ENCODE results near the gene JAKMIP2.

JAKMIP2 gene

DNA sequence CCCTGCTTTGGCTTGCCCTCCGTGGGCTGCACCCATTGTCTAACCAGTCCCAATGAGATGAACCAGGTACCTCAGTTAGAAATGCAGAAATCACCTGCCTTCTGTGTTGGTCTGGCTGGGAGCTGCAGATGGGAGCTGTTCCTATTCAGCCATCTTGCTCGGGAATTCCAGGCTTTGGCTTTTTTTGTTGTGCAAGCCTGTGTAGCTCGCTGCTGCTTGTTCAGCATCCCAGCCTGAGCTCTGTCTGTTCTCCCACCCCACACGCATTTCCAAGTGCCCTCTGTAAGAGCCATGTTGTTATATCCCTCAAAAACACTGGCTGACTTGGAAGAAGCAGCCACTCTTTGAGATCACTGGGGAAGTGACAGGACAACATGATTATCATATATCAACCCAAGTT lies 171.0 kb downstream of the JAKMIP2 start:
- H3K4me3 ChIP-seq (ENCODE audit: low read depth, low read length), result no peak overlapping the region
- H3K36me3 ChIP-seq (replicated peaks), result no peaks in the 10 kb centered on the region
- H3K27me3 ChIP-seq (replicated peaks), result no peaks in the 10 kb centered on the region
- no peak overlapping the region for H3K27ac ChIP-seq
- in situ Hi-C loops (cut with HindIII; ENCODE audit: low pct_ligation_motif_present, low sequenced_read_pairs), result no loop called here
- no peak for DNase-seq
- TF ChIP-seq, protein P1, sequence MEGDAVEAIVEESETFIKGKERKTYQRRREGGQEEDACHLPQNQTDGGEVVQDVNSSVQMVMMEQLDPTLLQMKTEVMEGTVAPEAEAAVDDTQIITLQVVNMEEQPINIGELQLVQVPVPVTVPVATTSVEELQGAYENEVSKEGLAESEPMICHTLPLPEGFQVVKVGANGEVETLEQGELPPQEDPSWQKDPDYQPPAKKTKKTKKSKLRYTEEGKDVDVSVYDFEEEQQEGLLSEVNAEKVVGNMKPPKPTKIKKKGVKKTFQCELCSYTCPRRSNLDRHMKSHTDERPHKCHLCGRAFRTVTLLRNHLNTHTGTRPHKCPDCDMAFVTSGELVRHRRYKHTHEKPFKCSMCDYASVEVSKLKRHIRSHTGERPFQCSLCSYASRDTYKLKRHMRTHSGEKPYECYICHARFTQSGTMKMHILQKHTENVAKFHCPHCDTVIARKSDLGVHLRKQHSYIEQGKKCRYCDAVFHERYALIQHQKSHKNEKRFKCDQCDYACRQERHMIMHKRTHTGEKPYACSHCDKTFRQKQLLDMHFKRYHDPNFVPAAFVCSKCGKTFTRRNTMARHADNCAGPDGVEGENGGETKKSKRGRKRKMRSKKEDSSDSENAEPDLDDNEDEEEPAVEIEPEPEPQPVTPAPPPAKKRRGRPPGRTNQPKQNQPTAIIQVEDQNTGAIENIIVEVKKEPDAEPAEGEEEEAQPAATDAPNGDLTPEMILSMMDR (IDR thresholded peaks at IDR 0.05; ENCODE audit: low read depth, low read length, missing control alignments), result no peak

DNA sequence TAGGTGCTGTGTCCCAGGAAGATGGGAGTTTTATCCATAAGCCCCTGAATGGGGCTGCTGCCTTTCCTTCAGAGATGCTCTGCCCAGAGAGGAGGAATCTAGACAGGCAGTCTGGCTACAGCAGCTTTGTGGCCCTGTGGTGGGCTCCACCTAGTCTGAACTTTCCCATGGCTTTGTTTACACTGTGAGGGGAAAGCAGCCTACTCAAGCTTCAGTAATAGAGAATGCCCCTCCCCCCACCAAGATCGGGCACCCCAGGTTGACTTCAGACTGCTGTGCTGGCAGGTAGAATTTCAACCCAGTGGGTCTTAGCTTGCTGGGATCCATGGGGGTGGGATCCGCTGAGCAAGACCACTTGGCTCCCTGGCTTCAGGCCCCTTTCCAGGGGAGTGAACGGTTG lies 171.7 kb downstream of the JAKMIP2 start:
- TF ChIP-seq, protein P1 (IDR thresholded peaks at IDR 0.05; ENCODE audit: low read depth, low read length, missing control alignments), result no peak
- in situ Hi-C loops (cut with HindIII; ENCODE audit: low pct_ligation_motif_present, low sequenced_read_pairs), result no loop called here
- no peak overlapping the region for H3K4me3 ChIP-seq (ENCODE audit: low read depth, low read length)
- H3K27ac ChIP-seq, result no peak overlapping the region
- DNase-seq, result no peak
- no peaks in the 10 kb centered on the region for H3K36me3 ChIP-seq (replicated peaks)
- no peaks in the 10 kb centered on the region for H3K27me3 ChIP-seq (replicated peaks)

DNA sequence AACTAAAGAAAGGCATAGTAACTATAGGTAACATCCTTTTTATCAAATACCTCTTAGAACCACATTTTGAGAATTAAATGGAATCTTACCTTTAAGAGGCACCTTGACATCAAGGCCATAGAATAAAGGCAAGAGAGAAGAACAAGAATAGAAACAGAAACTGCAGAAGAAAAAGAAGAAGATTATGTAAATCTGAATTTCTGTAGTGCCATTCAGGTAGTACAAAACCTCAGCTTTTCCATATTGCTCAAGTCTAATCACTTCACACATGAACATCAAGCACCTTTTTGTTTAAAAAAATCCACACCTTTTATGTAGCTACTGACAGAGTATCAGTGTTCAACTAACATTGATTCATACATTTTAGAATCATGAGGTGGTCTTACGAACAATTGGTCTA lies 180.9 kb downstream of the JAKMIP2 start:
- TF ChIP-seq, protein P1 (IDR thresholded peaks at IDR 0.05; ENCODE audit: low read depth, low read length, missing control alignments), result no peak
- H3K36me3 ChIP-seq (replicated peaks), result no peaks in the 10 kb centered on the region
- no peak overlapping the region for H3K27ac ChIP-seq
- DNase-seq, result no peak
- no peak overlapping the region for H3K4me3 ChIP-seq (ENCODE audit: low read depth, low read length)
- no peaks in the 10 kb centered on the region for H3K27me3 ChIP-seq (replicated peaks)
- in situ Hi-C loops (cut with HindIII; ENCODE audit: low pct_ligation_motif_present, low sequenced_read_pairs), result no loop called here

DNA sequence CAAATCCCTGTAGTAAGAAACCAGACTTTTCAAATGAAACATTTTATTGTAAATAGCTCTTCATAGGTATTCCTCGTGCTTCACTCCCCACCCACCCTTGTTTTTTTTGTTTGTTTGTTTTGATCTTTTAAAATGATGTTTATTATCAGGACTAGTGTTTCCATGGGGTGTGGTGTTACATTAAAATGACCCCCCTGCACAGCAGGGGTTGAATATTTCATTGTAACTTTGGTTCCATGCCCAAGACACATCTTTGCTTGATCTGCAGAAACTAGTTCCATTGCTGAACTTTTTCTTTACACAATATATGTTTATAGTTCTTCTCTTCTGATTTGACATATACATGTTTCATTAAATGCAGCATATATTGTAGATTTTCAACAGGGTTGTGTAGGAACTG lies 191.4 kb downstream of the JAKMIP2 start:
- Histone ChIP-seq H3K27me3 (replicated peaks) (no peaks in the 10 kb centered on the region), H3K27ac (no peak overlapping the region), H3K4me3 (ENCODE audit: low read depth, low read length) (no peak overlapping the region), H3K36me3 (replicated peaks) (no peaks in the 10 kb centered on the region)
- in situ Hi-C loops (cut with HindIII; ENCODE audit: low pct_ligation_motif_present, low sequenced_read_pairs), result no loop called here
- TF ChIP-seq, protein P1 (IDR thresholded peaks at IDR 0.05; ENCODE audit: low read depth, low read length, missing control alignments), result no peak
- DNase-seq, result no peak

DNA sequence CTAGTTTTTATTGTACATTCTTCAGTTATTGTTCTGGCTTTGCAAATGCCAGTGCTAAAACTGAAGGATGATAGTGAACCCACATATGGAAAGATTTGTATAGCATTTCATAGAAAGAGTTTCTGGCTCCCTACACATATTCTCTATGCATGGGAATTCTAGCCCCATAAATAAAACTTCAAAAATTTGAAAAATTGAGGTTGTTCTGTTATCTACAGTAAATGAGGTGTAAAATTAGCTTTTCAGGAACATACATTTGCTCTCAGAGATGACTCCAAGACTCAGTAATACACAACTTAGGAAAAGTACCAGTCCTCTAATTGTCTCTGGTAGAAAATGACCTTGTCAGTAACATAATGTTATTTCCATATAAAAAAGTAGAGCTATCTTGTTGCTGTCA lies 192.4 kb downstream of the JAKMIP2 start:
- TF ChIP-seq, protein P1 (IDR thresholded peaks at IDR 0.05; ENCODE audit: low read depth, low read length, missing control alignments), result no peak

DNA sequence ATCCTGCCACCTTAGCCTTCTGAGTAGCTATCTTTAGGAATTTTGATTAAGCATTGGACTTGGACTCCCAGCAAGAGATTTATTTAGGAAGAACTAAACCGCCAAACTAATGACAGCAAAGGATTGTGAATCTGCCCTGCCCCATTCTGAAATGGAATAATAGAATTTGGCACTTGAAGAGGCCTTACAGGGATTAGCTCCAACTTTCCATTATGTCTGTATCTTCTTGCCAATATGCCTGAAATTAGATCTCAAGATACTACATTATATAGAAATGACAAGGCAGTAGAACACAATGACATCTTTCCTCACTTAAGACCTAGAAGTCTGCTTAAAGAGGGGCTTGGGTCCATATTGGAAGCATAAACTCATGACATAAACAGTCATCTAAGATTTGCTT lies 195.7 kb downstream of the JAKMIP2 start:
- no peaks in the 10 kb centered on the region for H3K27me3 ChIP-seq (replicated peaks)
- in situ Hi-C loops (cut with HindIII; ENCODE audit: low pct_ligation_motif_present, low sequenced_read_pairs), result no loop called here

More for the DNA sequence above, 192.4 kb downstream of the JAKMIP2 start:
- Histone ChIP-seq H3K27me3 (replicated peaks) (no peaks in the 10 kb centered on the region), H3K27ac (no peak overlapping the region), H3K36me3 (replicated peaks) (no peaks in the 10 kb centered on the region), H3K4me3 (ENCODE audit: low read depth, low read length) (no peak overlapping the region)
- DNase-seq, result no peak
- in situ Hi-C loops (cut with HindIII; ENCODE audit: low pct_ligation_motif_present, low sequenced_read_pairs), result no loop called here

More for the DNA sequence above, 195.7 kb downstream of the JAKMIP2 start:
- H3K4me3 ChIP-seq (ENCODE audit: low read depth, low read length), result no peak overlapping the region
- TF ChIP-seq, protein P1 (IDR thresholded peaks at IDR 0.05; ENCODE audit: low read depth, low read length, missing control alignments), result no peak
- H3K27ac ChIP-seq, result no peak overlapping the region
- H3K36me3 ChIP-seq (replicated peaks), result no peaks in the 10 kb centered on the region
- DNase-seq, result no peak

Data from brain microvascular endothelial cell (primary cell).